HG03378 (cell line): ENCODE results near the gene MRTFB.
"Not testable (repeated sequence)": the region's sequence is repeated elsewhere in the genome, so short reads cannot be mapped to it uniquely, and the experiment has no call there.

Experiments used
- ATAC-seq: cut with Tn5 transposase; IDR thresholded peaks from one replicate; pipeline ENCODE4 v1.9.1; 2021; ENCODE audit warnings: mild to moderate bottlenecking, moderate library complexity; ENCODE audit not compliant: unreplicated experiment

MRTFB gene

DNA sequence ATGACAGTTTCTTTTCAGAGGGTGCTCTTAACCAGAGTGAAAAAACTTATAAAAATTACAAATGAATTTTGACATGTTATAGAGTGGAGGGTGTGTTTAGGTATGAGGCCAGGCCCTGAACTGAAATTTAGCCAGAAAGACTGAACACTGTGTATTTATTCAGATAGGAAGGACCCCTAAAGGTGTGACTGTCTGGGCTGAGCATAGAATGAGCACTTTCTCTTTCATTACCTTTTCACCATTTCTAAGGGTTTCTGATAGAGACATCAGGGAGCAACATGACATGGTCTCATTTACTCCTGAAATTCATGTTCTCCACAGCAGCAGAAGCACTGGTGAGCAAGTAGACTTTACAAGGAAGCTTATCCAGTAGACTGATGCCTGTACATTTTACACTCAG lies 32.9 kb downstream of the MRTFB start:
- ATAC-seq, result no peak

- ATAC-seq, result no peak
Observed at GRCh38 chr16:14105760-14106375, 34.7 kb downstream of the MRTFB start.

GRCh38 chr16:14106457-14106856 lies 35.3 kb downstream of the MRTFB start:
- ATAC-seq, result no peak

- no peak for ATAC-seq
Observed at GRCh38 chr16:14106961-14107360, 35.8 kb downstream of the MRTFB start.

DNA sequence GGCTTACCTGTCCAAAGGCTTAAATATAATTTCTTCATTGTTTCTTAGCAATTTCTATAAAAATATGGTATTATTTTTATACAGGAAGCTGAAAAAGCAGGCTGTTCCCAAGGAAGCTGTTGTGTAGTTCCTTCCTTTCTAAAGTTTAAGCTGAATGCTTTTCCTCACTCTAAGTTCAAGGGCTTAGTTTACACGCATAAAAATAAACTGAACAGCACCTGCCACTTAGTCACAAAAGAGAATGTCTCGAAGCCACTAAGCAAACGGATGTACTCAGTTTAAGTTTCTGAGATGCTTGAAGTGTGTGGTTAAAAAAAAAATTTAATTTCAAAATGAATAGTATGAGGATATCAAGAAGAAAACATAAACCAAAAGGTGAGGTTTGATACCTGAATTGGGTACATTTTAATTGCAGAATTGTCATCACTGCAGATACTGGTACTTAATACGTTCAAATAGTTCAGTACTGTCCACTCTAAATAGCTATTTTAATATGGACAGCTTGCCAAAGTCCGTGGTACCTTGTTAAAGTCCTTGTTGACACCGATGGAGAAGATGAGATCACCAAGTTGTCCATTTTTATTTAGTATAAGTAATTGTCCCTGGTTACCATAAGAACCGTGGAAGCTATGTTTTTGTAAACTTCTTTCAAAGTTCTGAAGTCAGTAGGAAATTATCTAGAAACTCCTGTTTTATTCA lies 38.1 kb downstream of the MRTFB start:
- no peak for ATAC-seq

- ATAC-seq, result no peak
Observed at GRCh38 chr16:14109782-14110727, 38.9 kb downstream of the MRTFB start.

GRCh38 chr16:14110728-14111251 lies 39.7 kb downstream of the MRTFB start:
- no peak for ATAC-seq

GRCh38 chr16:14111713-14112538 lies 40.8 kb downstream of the MRTFB start:
- ATAC-seq, result no peak

- no peak for ATAC-seq
Observed at GRCh38 chr16:14112539-14112856, 41.4 kb downstream of the MRTFB start.

DNA sequence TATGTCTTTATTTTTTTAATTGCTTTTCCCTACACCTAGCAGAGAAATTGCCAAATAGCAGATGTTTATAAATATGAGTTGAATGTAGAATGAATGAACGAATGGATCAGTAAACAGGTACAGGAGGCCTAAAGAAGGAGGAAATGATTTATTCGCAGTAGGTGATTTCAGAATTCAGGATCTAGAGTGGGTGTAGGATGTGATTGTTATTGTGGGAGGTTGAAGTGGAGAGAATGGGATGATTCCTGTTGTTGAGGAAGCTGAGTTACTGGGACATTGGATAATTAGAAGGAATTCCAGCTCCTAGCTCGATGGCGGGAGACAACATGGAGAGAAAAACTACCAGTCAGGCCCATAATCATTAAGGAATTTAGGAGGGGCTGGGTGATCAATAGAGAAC lies 42.2 kb downstream of the MRTFB start:
- no peak for ATAC-seq

DNA sequence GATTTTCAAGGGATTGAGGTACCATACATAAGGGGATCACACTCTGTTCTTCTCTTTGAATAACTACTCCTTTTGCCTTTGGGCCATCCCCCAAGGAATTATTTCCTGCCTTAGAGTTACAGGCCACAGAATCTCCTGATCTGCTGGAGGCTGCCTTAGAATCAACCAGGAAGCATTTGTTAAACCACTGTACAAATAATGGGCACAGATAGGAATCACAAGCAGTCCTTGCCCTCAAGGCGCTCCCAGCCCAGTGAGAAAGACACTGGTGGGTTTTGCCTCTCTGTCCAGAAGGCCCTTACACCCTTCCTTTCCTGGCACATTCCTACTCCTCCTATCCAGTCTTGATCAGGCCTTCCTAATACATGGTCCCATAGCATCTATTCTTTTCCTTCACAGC lies 45.9 kb downstream of the MRTFB start:
- no peak for ATAC-seq

DNA sequence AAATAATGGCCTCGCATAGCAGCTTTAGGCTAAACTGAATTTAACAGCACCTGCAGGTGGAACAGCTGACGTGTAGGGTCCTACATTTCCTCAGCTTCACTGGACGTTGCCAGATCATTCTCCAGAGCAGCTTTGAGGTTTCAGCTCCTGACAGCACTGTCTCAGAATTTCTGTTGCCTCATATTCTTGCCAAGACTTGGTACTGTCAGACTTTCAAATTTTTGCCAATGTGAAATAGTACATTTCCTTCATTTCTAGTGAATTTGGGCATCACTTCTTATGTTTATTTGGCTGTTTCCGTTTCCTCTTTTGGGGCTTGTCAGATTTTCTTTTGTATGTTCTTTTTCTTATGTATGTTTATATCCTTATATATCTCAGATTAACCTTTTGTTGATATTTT lies 48.7 kb downstream of the MRTFB start:
- ATAC-seq, result no peak

GRCh38 chr16:14120335-14120734 lies 49.2 kb downstream of the MRTFB start:
- ATAC-seq, result no peak

GRCh38 chr16:14121142-14121541 lies 50.0 kb downstream of the MRTFB start:
- no peak for ATAC-seq

- ATAC-seq, result no peak
Observed at GRCh38 chr16:14121872-14122271, 50.8 kb downstream of the MRTFB start.

GRCh38 chr16:14122430-14122829 lies 51.3 kb downstream of the MRTFB start:
- ATAC-seq, result not testable (repeated sequence)

DNA sequence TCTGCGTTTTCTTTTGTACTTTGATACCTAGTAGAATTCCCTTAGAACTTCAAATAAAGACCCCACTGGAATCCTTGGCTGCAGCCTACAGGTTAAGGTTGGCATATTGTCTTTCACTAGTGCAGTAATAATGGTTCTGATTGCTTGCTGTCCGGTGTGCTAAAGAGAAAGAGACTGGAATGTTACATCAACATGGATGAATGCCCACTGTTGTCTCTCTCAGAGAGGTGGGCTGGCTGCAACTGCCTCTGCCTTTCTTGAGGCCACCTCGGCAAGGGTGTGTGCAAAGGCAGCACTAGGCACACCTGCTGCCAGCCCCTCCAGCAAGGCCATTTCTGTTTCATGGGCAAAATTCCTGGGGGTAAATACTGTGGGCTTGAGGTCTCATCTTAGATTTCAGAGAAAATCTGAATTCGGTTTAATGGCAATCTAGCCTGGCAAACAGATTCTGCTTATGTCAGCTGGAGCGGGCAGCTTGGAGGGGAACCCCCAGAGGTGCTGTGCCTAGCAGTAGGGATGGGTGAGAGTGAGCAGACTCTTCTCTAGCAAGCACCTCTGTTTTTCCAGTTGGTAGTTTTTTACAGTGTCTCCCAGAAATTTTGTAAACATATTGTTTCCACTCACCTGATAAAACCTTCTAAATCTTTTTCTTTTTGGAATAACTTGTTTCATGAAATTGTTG lies 54.0 kb downstream of the MRTFB start:
- no peak for ATAC-seq

DNA sequence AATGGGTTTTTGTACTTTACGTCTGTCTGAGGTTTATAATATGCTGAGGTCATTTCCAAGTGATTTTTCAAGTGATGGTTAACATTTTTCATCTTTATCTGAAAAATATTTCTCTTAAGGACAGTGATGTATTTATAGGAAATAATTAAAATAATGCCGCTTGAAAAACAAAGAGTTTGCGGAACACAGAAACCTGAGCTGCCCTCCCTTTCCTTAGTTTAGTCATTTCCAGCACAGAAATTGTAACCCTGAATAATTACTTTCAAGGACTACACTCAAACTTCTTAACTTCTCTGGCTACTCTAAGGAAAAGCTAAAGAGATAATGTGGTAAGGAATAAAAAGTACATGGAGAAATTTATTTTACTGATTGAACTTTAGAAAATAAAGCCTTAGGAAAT lies 54.6 kb downstream of the MRTFB start:
- ATAC-seq, result no peak

- ATAC-seq, result no peak
Observed at GRCh38 chr16:14128097-14128496, 57.0 kb downstream of the MRTFB start.

- no peak for ATAC-seq
Observed at GRCh38 chr16:14129502-14129901, 58.4 kb downstream of the MRTFB start.
